GM12872 (cell line): ENCODE measurements around the gene TARS2.

Experiments
- CTCF ChIP-seq: IDR thresholded peaks from 3 replicates; pipeline ENCODE4 v1.5.1; 2011; ENCODE audit warnings: low read depth, mild to moderate bottlenecking, low read length, moderate library complexity; ENCODE audit not compliant: insufficient read depth

TARS2 gene

DNA sequence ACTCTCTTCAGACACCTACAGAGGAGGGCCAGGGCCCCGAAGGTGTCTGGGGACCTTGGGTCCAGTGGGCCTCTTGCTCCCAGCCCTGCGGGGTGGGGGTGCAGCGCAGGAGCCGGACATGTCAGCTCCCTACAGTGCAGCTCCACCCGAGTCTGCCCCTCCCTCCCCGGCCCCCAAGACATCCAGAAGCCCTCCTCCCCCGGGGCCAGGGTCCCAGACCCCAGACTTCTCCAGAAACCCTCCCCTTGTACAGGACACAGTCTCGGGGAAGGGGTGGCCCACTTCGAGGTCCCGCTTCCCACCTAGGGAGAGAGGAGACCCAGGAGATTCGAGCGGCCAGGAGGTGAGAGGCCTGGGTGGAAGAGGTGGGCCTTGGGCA is 65.7 kb downstream of the TARS2 start:
- no peak for TF ChIP-seq CTCF

GRCh38 chr1:150553392-150554085 is 66.3 kb downstream of the TARS2 start:
- no peak for TF ChIP-seq CTCF

DNA sequence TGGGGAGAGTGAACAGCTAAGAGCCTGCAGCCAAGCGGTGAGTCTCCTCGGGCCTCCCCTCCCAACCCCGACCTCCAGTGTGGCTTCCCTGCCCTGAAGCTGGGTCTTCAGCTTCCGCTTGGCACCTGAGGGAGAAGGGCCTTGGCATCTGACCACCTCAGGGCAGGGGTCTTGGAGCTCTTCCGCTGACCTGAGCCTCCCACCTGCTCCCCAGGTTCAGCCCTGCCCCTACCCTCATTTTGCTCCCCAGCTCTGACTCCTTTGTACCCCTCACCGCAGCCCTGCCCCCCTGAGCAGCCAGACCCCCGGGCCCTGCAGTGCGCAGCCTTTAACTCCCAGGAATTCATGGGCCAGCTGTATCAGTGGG is 66.8 kb downstream of the TARS2 start:
- TF ChIP-seq CTCF = no peak

GRCh38 chr1:150555198-150555970 is 68.2 kb downstream of the TARS2 start:
- TF ChIP-seq CTCF = no peak

- no peak for TF ChIP-seq CTCF
These were observed 69.0 kb downstream of the TARS2 start for GRCh38 chr1:150555971-150556865.

- TF ChIP-seq CTCF = no peak
These were observed 69.9 kb downstream of the TARS2 start for GRCh38 chr1:150557065-150557600.
